ENCODE measurements around the gene NHS. TPM values are rescaled to one million over a fixed set of nuclear protein-coding genes. Genes with fewer than 3 reads are reported as not detected.

The NHS gene
- total RNA-seq, 4 donors from 2014 or later, result 6.9 to 16.9 (median 9.9) TPM

DNA sequence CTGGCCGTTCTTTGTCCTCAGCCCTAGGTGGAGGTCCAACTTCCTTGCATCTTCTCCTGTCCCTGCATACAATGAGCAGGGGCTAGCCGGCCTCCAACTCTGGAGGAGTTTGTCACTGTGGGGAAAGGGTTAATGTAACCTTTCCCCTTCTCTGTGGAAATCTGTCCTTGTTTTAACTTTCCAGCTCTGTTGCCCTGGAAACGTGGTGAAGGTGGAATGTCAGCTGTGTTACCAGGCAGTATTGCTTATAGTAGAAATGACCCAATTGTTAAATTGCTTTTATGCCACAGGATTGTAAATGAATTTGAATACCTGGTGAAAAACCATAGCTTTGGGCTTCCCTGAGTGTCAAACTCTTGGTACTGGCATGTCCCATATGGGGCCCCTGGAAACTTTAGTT is 230.7 kb downstream of the NHS start:
- H3K36me3 ChIP-seq, result no peaks in the 10 kb centered on the region
- peaks cover 0 to 3% of the 10 kb centered on the region in 2 donors for H3K4me1 ChIP-seq
- no peaks in the 10 kb centered on the region for H3K27me3 ChIP-seq
- 58 to 80% methylated on average over 3 of the region's 3 CpGs for WGBS, 2 donors
- DNase-seq, result no peak
- H3K27ac ChIP-seq, result no peak overlapping the region
- TF ChIP-seq, protein P1, sequence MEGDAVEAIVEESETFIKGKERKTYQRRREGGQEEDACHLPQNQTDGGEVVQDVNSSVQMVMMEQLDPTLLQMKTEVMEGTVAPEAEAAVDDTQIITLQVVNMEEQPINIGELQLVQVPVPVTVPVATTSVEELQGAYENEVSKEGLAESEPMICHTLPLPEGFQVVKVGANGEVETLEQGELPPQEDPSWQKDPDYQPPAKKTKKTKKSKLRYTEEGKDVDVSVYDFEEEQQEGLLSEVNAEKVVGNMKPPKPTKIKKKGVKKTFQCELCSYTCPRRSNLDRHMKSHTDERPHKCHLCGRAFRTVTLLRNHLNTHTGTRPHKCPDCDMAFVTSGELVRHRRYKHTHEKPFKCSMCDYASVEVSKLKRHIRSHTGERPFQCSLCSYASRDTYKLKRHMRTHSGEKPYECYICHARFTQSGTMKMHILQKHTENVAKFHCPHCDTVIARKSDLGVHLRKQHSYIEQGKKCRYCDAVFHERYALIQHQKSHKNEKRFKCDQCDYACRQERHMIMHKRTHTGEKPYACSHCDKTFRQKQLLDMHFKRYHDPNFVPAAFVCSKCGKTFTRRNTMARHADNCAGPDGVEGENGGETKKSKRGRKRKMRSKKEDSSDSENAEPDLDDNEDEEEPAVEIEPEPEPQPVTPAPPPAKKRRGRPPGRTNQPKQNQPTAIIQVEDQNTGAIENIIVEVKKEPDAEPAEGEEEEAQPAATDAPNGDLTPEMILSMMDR (IDR thresholded peaks at IDR 0.05), result no peak
- no peak for TF ChIP-seq POLR2A (IDR thresholded peaks at IDR 0.05)
- intact Hi-C loops (cut with DNase I), result no loop called here
- no peaks in the 10 kb centered on the region for H3K9me3 ChIP-seq
- H3K4me3 ChIP-seq (replicated peaks in 1 of 3), result no peak overlapping the region

DNA sequence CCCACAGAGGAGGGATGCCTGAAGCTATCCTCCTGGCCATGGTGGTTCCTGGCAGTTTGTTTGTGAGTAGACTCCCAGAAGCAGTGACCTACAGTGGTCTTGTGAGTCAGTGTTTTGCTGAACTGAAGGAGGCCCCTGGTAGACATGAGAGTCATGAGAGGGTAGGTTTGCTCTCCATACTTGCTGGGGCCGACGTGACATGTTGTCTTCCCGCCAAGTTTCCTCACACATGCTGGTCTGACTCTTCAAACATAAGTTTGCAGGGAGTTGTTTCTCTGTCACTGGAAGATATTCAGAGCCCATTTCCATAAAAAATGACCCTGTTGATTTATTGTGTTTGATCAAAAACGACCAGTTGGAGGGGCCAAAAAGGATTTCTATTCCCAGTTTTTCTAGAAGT is 231.2 kb downstream of the NHS start:
- no peak for DNase-seq
- H3K4me3 ChIP-seq (replicated peaks in 1 of 3), result no peak overlapping the region
- no peaks in the 10 kb centered on the region for H3K36me3 ChIP-seq
- 70 to 75% methylated on average over 2 to 4 of the region's 4 CpGs for WGBS, 2 donors
- intact Hi-C loops (cut with DNase I), result no loop called here
- TF ChIP-seq, protein P1 (IDR thresholded peaks at IDR 0.05), result no peak
- H3K4me1 ChIP-seq, result peaks cover 0 to 3% of the 10 kb centered on the region in 2 donors
- H3K9me3 ChIP-seq, result no peaks in the 10 kb centered on the region
- H3K27me3 ChIP-seq, result no peaks in the 10 kb centered on the region
- no peak overlapping the region for H3K27ac ChIP-seq

- WGBS, 2 donors, result 30 to 38% methylated on average over 2 of the region's 2 CpGs
- peak; percentile 32 to 40 for DNase-seq
- Histone ChIP-seq H3K4me3 (replicated peaks in 1 of 3) (no peak overlapping the region), H3K27me3 (no peaks in the 10 kb centered on the region), H3K9me3 (no peaks in the 10 kb centered on the region), H3K27ac (no peak overlapping the region), H3K4me1 (no peaks in the 10 kb centered on the region), H3K36me3 (no peaks in the 10 kb centered on the region)
- intact Hi-C loops (cut with DNase I), result no loop called here
- TF ChIP-seq, protein P1 (IDR thresholded peaks at IDR 0.05), result no peak
- no peak for TF ChIP-seq POLR2A (IDR thresholded peaks at IDR 0.05)
Observed at GRCh38 chrX:17608888-17609287, 233.9 kb downstream of the NHS start.

- TF ChIP-seq, protein P1 (IDR thresholded peaks at IDR 0.05), result no peak
- TF ChIP-seq POLR2A (IDR thresholded peaks at IDR 0.05), result no peak
- DNase-seq, result no peak
- 90 to 94% methylated on average over 5 of the region's 5 CpGs for WGBS, 2 donors
- intact Hi-C loops (cut with DNase I), result no loop called here
- no peaks in the 10 kb centered on the region for H3K36me3 ChIP-seq
- no peaks in the 10 kb centered on the region for H3K4me1 ChIP-seq
- no peaks in the 10 kb centered on the region for H3K9me3 ChIP-seq
- no peak overlapping the region for H3K27ac ChIP-seq
- no peaks in the 10 kb centered on the region for H3K27me3 ChIP-seq
- H3K4me3 ChIP-seq (replicated peaks in 1 of 3), result no peak overlapping the region
Observed at GRCh38 chrX:17610788-17611187, 235.8 kb downstream of the NHS start.

DNA sequence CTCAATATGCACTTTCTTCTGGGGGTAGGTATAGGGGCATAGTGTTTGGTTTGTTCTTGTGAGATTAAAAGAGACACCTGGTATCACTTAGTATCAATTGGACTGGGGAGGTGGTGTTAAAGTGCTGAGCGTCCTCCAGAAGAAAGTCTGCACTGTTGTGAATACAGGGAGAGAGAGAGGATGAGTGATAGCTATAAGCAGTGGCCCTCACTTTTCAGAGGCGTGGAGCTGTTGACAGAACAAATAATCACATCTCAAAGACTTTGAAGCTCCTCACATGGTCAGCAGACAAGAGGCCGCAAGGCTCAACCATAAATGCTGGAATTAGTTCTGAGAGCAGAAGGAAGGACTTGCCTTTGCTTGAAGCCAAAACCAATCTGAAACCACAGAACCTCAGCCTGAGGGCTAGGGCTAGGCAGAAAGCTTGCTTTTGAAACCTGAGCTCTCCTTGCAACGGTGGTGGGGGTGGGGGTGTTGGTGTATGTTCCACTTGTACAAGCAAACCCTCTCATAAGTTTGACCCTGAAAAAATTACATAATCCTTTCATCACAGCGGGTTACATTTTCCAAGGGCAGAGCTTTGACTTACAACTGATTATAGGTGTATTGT is 239.1 kb downstream of the NHS start:
- H3K27ac ChIP-seq, result no peak overlapping the region
- H3K9me3 ChIP-seq, result no peaks in the 10 kb centered on the region
- 64 to 91% methylated on average over 4 to 5 of the region's 5 CpGs for WGBS, 2 donors
- DNase-seq, result peak; percentile 17 to 27
- TF ChIP-seq POLR2A (IDR thresholded peaks at IDR 0.05), result no peak
- TF ChIP-seq, protein P1 (IDR thresholded peaks at IDR 0.05), result no peak
- H3K4me1 ChIP-seq, result no peaks in the 10 kb centered on the region
- no peaks in the 10 kb centered on the region for H3K36me3 ChIP-seq
- no peak overlapping the region for H3K4me3 ChIP-seq (replicated peaks in 1 of 3)
- intact Hi-C loops (cut with DNase I), result no loop called here
- H3K27me3 ChIP-seq, result no peaks in the 10 kb centered on the region

Measured in thyroid gland (tissue), 4 donors.